HepG2 (cell line): ENCODE measurements around the gene TSPAN9. TPM values are rescaled to one million over a fixed set of nuclear protein-coding genes. Genes with fewer than 3 reads are reported as not detected.
A peak's percentile ranks its signal among the peaks of the same experiment; 100 is the strongest.

Source experiments
- BORCS8-MEF2B ChIP-seq: sonication (generic); formaldehyde crosslinking; IDR thresholded peaks from 2 replicates; pipeline ENCODE4 v1.8.0; 2022; ENCODE audit warnings: mild to moderate bottlenecking, missing genetic modification reagents
- EEA1 ChIP-seq: sonication (generic); formaldehyde crosslinking; IDR thresholded peaks from 2 replicates; pipeline ENCODE4 v1.5.1; 2020; ENCODE audit warnings: mild to moderate bottlenecking, missing genetic modification reagents, borderline replicate concordance
- EED ChIP-seq: sonication (generic); formaldehyde crosslinking; IDR thresholded peaks from 2 replicates; pipeline ENCODE4 v1.5.0; 2020; ENCODE audit warnings: mild to moderate bottlenecking, missing genetic modification reagents
- GPN1 ChIP-seq: sonication (generic); formaldehyde crosslinking; IDR thresholded peaks from 2 replicates; pipeline ENCODE4 v1.5.1; 2020; ENCODE audit warnings: missing genetic modification reagents, borderline replicate concordance
- HOXA3 ChIP-seq: sonication (generic); formaldehyde crosslinking; IDR thresholded peaks from 2 replicates; pipeline ENCODE4 v1.5.0; 2020; ENCODE audit warnings: missing genetic modification reagents
- KDM5B ChIP-seq: sonication (generic); formaldehyde crosslinking; IDR thresholded peaks from 2 replicates; pipeline ENCODE4 v1.4.0; 2020; ENCODE audit warnings: missing genetic modification reagents, mild to moderate bottlenecking, borderline replicate concordance
- MBNL3 ChIP-seq: fragments of 250-450 bp; sonication (Bioruptor Pico); conservative IDR thresholded peaks from 2 replicates; pipeline ENCODE4 v1.8.0; 2022; ENCODE audit warnings: mild to moderate bottlenecking, inconsistent platforms
- MXI1 ChIP-seq: IDR thresholded peaks from 3 replicates; pipeline ENCODE4 v1.6.1; 2012; ENCODE audit warnings: low read depth, low read length, inconsistent platforms, borderline replicate concordance
- SALL2 ChIP-seq: sonication (generic); formaldehyde crosslinking; IDR thresholded peaks from 2 replicates; pipeline ENCODE4 v1.8.1; 2023; ENCODE audit warnings: mild to moderate bottlenecking, missing genetic modification reagents, inconsistent platforms
- SOX13 ChIP-seq, 3 experiments: fragments of 450-650 bp in 1 of 3; sonication (generic) in 1 of 3; formaldehyde crosslinking in 1 of 3; IDR thresholded peaks in 2 of 3; conservative IDR thresholded peaks in 1 of 3; 2 replicates each; pipeline versions ENCODE4 v1.5.0 to v1.6.1; 2016 to 2020; ENCODE audit warnings: antibody characterized with exemption in 1 of 3, mild to moderate bottlenecking in 1 of 3, missing compliant biosample characterization in 1 of 3, missing genetic modification reagents in 1 of 3, moderate library complexity in 1 of 3
- SRSF1 ChIP-seq: fragments of 200-400 bp; formaldehyde crosslinking; optimal IDR thresholded peaks from 2 replicates; pipeline ENCODE3; 2017; ENCODE audit warnings: mild to moderate bottlenecking, low read depth, low read length, moderate library complexity
- TBL1XR1 ChIP-seq: fragments of 150-350 bp; IDR thresholded peaks from 2 replicates; pipeline ENCODE4 v1.6.1; 2014; ENCODE audit warnings: borderline replicate concordance, low read length; ENCODE audit not compliant: partially characterized antibody
- TBP ChIP-seq: sonication (generic); formaldehyde crosslinking; IDR thresholded peaks from 2 replicates; pipeline ENCODE4 v1.5.0; 2020; ENCODE audit warnings: missing genetic modification reagents
- TP53 ChIP-seq: sonication (generic); formaldehyde crosslinking; conservative IDR thresholded peaks from 2 replicates; pipeline ENCODE4 v1.4.0; 2020; ENCODE audit warnings: missing genetic modification reagents
- ZFP36L2 ChIP-seq: sonication (generic); formaldehyde crosslinking; IDR thresholded peaks from 2 replicates; pipeline ENCODE4 v1.4.0; 2020; ENCODE audit warnings: missing genetic modification reagents
- ZNF264 ChIP-seq: sonication (generic); formaldehyde crosslinking; IDR thresholded peaks from 2 replicates; pipeline ENCODE4 v1.4.0; 2020; ENCODE audit warnings: missing genetic modification reagents
- ZNF3 ChIP-seq: IDR thresholded peaks from 2 replicates; pipeline ENCODE4 v1.7.0; 2017; ENCODE audit warnings: inconsistent platforms
- ZNF335 ChIP-seq: sonication (generic); formaldehyde crosslinking; IDR thresholded peaks from 2 replicates; pipeline ENCODE4 v1.4.0; 2020; ENCODE audit warnings: missing genetic modification reagents
- ZNF558 ChIP-seq: sonication (generic); formaldehyde crosslinking; IDR thresholded peaks from 2 replicates; pipeline ENCODE4 v1.9.0; 2022; ENCODE audit warnings: mild to moderate bottlenecking, missing genetic modification reagents, borderline replicate concordance
- ZNF713 ChIP-seq: sonication (generic); formaldehyde crosslinking; IDR thresholded peaks from 2 replicates; pipeline ENCODE4 v1.4.0; 2020; ENCODE audit warnings: mild to moderate bottlenecking, missing genetic modification reagents
- ZNF746 ChIP-seq: sonication (generic); formaldehyde crosslinking; IDR thresholded peaks from 2 replicates; pipeline ENCODE4 v1.8.0; 2022; ENCODE audit warnings: mild to moderate bottlenecking, missing genetic modification reagents
- ZNF776 ChIP-seq: sonication (generic); formaldehyde crosslinking; IDR thresholded peaks from 2 replicates; pipeline ENCODE4 v1.4.0; 2020; ENCODE audit warnings: mild to moderate bottlenecking, missing genetic modification reagents
- ZSCAN22 ChIP-seq: sonication (generic); formaldehyde crosslinking; IDR thresholded peaks from 2 replicates; pipeline ENCODE4 v1.4.0; 2020; ENCODE audit warnings: mild to moderate bottlenecking, missing genetic modification reagents
- polyA plus RNA-seq, 8 experiments: library from polyadenylated mRNA; depleted of rRNA in 3 of 8; stranded (reverse) in 7 of 8; unstranded in 1 of 8; fragments of >200 nt; fragmentation: Illumina TruSeq in 4 of 8; extraction: Trizol in 4 of 8; gene quantifications; 2 replicates each; pipeline versions ENCODE4 v1.2.1 to v1.2.3, GENCODE V29; 2011 to 2016; ENCODE audit warnings: low read depth in 4 of 8, missing spikeins in 1 of 8, mixed read lengths in 1 of 8; ENCODE audit not compliant: insufficient read depth in 1 of 8
- total RNA-seq, 5 experiments: library from RNA; depleted of rRNA; stranded (reverse); fragments of >200 nt; fragmentation: Illumina TruSeq; extraction: Trizol; gene quantifications; 2 replicates each; pipeline ENCODE4 v1.2.3, GENCODE V29; 2016; ENCODE audit warnings: low read depth in 1 of 5
- TF ChIP-seq, protein P1 (sequence below): sonication (generic); formaldehyde crosslinking; IDR thresholded peaks from 2 replicates; pipeline ENCODE4 v1.4.0; 2020; ENCODE audit warnings: low read depth, mild to moderate bottlenecking, missing genetic modification reagents
- TF ChIP-seq, protein P2 (sequence below): sonication (generic); formaldehyde crosslinking; IDR thresholded peaks from 2 replicates; pipeline ENCODE4 v1.5.0; 2020; ENCODE audit warnings: missing genetic modification reagents, mild to moderate bottlenecking, borderline replicate concordance
- TF ChIP-seq, protein P3 (sequence below): sonication (generic); formaldehyde crosslinking; IDR thresholded peaks from 2 replicates; pipeline ENCODE4 v1.5.0; 2020; ENCODE audit warnings: missing genetic modification reagents
- TF ChIP-seq, protein P4 (sequence below): sonication (generic); formaldehyde crosslinking; IDR thresholded peaks from 2 replicates; pipeline ENCODE4 v1.5.1; 2020; ENCODE audit warnings: mild to moderate bottlenecking, moderate library complexity, missing genetic modification reagents

The TSPAN9 gene
- total and polyA plus RNA-seq, 2 of the 13 experiments (the other 11 are each of a cell fraction or from before 2014, with no cell fraction given) = 18.1 to 42.3 TPM

DNA sequence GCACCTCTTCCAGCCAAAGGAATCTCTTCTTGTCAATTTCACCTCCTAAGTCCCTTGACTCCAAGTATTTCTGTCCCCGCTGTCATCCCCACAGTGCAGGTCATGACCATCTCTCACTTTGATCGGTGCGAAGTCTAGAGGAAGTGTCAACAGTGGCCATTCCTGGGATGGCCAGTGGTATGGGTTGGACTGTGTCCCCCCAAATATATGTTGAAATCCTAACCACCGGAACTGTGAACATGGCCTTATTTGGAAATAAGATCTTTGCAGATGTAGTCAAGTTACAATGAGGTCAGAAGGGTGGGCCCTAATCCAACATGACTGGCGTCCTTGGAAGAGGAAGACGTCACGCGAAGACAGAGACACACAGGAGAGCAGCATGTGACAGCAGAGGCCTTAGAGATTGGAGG lies 257.9 kb downstream of the TSPAN9 start (continued):
- TF ChIP-seq SOX13 (IDR thresholded peaks at IDR 0.05) = peak; percentile 42; the same call in 1 of the 2 replicates
- peak in 1 of 2 experiments; percentile 72; a peak in 2 of 4 replicates for TF ChIP-seq SOX13 (CRISPR knock-in tag; conservative IDR thresholded peaks at IDR 0.05 in 1 of 2, IDR thresholded peaks at IDR 0.05 in 1 of 2)
- TF ChIP-seq EED = no peak
- no peak for TF ChIP-seq ZNF3
- TF ChIP-seq ZNF335 = no peak
- TF ChIP-seq ZNF776 (CRISPR knock-in tag) = no peak
- TF ChIP-seq TP53 = no peak
- TF ChIP-seq ZNF746 (CRISPR knock-in tag) = no peak
- TF ChIP-seq EEA1 (CRISPR knock-in tag) = no peak
- TF ChIP-seq ZNF264 (CRISPR knock-in tag) = peak; percentile 89
- TF ChIP-seq ZNF558 (CRISPR knock-in tag) = no peak
- TF ChIP-seq, protein P1, sequence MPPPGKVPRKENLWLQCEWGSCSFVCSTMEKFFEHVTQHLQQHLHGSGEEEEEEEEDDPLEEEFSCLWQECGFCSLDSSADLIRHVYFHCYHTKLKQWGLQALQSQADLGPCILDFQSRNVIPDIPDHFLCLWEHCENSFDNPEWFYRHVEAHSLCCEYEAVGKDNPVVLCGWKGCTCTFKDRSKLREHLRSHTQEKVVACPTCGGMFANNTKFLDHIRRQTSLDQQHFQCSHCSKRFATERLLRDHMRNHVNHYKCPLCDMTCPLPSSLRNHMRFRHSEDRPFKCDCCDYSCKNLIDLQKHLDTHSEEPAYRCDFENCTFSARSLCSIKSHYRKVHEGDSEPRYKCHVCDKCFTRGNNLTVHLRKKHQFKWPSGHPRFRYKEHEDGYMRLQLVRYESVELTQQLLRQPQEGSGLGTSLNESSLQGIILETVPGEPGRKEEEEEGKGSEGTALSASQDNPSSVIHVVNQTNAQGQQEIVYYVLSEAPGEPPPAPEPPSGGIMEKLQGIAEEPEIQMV (CRISPR knock-in tag) = no peak
- TF ChIP-seq, protein P2, sequence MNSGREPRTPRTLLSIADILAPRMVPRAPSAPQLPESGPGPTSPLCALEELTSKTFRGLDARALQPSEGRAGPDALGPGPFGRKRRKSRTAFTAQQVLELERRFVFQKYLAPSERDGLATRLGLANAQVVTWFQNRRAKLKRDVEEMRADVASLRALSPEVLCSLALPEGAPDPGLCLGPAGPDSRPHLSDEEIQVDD (CRISPR knock-in tag) = 0 out of 2 replicates have a peak, but pooled peaks have one; percentile 33
- TF ChIP-seq TBP (CRISPR knock-in tag) = no peak
- TF ChIP-seq, protein P3, sequence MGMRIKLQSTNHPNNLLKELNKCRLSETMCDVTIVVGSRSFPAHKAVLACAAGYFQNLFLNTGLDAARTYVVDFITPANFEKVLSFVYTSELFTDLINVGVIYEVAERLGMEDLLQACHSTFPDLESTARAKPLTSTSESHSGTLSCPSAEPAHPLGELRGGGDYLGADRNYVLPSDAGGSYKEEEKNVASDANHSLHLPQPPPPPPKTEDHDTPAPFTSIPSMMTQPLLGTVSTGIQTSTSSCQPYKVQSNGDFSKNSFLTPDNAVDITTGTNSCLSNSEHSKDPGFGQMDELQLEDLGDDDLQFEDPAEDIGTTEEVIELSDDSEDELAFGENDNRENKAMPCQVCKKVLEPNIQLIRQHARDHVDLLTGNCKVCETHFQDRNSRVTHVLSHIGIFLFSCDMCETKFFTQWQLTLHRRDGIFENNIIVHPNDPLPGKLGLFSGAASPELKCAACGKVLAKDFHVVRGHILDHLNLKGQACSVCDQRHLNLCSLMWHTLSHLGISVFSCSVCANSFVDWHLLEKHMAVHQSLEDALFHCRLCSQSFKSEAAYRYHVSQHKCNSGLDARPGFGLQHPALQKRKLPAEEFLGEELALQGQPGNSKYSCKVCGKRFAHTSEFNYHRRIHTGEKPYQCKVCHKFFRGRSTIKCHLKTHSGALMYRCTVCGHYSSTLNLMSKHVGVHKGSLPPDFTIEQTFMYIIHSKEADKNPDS = no peak
- TF ChIP-seq KDM5B = no peak
- TF ChIP-seq ZNF713 (CRISPR knock-in tag) = no peak
- no peak for TF ChIP-seq ZSCAN22 (CRISPR knock-in tag)
- no peak for TF ChIP-seq ZFP36L2 (CRISPR knock-in tag)
- TF ChIP-seq GPN1 (CRISPR knock-in tag) = no peak
- no peak for TF ChIP-seq SRSF1
- 0 out of 3 replicates have a peak, but pooled peaks have one; percentile 17 for TF ChIP-seq MXI1
- TF ChIP-seq HOXA3 = peak; percentile 83
- TF ChIP-seq SALL2 (CRISPR knock-in tag) = no peak
- no peak for TF ChIP-seq MBNL3 (CRISPR knock-in tag)
- peak; percentile 51; the same call in 1 of the 2 replicates for TF ChIP-seq BORCS8-MEF2B
- TF ChIP-seq TBL1XR1 = peak; percentile 64
- TF ChIP-seq, protein P4, sequence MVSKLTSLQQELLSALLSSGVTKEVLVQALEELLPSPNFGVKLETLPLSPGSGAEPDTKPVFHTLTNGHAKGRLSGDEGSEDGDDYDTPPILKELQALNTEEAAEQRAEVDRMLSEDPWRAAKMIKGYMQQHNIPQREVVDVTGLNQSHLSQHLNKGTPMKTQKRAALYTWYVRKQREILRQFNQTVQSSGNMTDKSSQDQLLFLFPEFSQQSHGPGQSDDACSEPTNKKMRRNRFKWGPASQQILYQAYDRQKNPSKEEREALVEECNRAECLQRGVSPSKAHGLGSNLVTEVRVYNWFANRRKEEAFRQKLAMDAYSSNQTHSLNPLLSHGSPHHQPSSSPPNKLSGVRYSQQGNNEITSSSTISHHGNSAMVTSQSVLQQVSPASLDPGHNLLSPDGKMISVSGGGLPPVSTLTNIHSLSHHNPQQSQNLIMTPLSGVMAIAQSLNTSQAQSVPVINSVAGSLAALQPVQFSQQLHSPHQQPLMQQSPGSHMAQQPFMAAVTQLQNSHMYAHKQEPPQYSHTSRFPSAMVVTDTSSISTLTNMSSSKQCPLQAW (CRISPR knock-in tag) = peak; percentile 95
